Liver (tissue), 9 donors: ENCODE results near the gene ARMC2. TPM values are rescaled to one million over a fixed set of nuclear protein-coding genes. Genes with fewer than 3 reads are reported as not detected.

Experiments used
- DNase-seq: peaks from one replicate; pipeline ENCODE4 v3.0.0-alpha.2; 2017; ENCODE audit warnings: low spot score
- H3K27ac ChIP-seq, 2 donors: one replicate each; pipeline ENCODE4 v1.7.0; 2013; ENCODE audit warnings: inconsistent platforms in 2 of 2, low read length in 2 of 2, control low read depth in 1 of 2, low read depth in 1 of 2, mild to moderate bottlenecking in 1 of 2
- H3K27me3 ChIP-seq, 4 donors: one replicate each; pipeline versions ENCODE4 v1.6.1 to v1.7.0; 2013; ENCODE audit warnings: low read length in 3 of 4, inconsistent platforms in 1 of 4, mild to moderate bottlenecking in 1 of 4, moderate library complexity in 1 of 4; ENCODE audit not compliant: control insufficient read depth in 4 of 4, insufficient read depth in 4 of 4
- H3K36me3 ChIP-seq, 4 donors: one replicate each; pipeline versions ENCODE4 v1.6.1 to v1.7.0; 2013; ENCODE audit warnings: low read length in 3 of 4, mild to moderate bottlenecking in 3 of 4, low read depth in 1 of 4, moderate library complexity in 1 of 4; ENCODE audit not compliant: control insufficient read depth in 4 of 4, insufficient read depth in 3 of 4
- H3K4me1 ChIP-seq, 4 donors: one replicate each; pipeline versions ENCODE4 v1.6.1 to v1.7.0; 2013; ENCODE audit warnings: low read length in 3 of 4, mild to moderate bottlenecking in 3 of 4, moderate library complexity in 1 of 4; ENCODE audit not compliant: control insufficient read depth in 4 of 4, insufficient read depth in 4 of 4
- H3K4me3 ChIP-seq, 3 donors: one replicate each; pipeline versions ENCODE4 v1.6.1 to v1.7.0; 2013; ENCODE audit warnings: low read length in 3 of 3, control low read depth in 1 of 3, low read depth in 1 of 3, mild to moderate bottlenecking in 1 of 3
- H3K9ac ChIP-seq, 2 donors: one replicate each; pipeline ENCODE4 v1.7.0; 2013; ENCODE audit warnings: low read length in 2 of 2, mild to moderate bottlenecking in 2 of 2, moderate library complexity in 2 of 2, control low read depth in 1 of 2, low read depth in 1 of 2
- H3K9me3 ChIP-seq, 4 donors: one replicate each; pipeline versions ENCODE4 v1.6.1 to v1.7.0; 2013; ENCODE audit warnings: low read length in 3 of 4; ENCODE audit not compliant: control insufficient read depth in 4 of 4
- ATF3 ChIP-seq: IDR thresholded peaks from 2 replicates; pipeline ENCODE4 v1.6.1; 2016; ENCODE audit warnings: antibody characterized with exemption
- CTCF ChIP-seq: fragments of 150-350 bp; IDR thresholded peaks from 2 replicates; pipeline ENCODE4 v1.5.1; 2017; ENCODE audit warnings: improper control_type of control experiment, low read depth, low read length; ENCODE audit not compliant: missing input control
- EGR1 ChIP-seq, 2 donors: IDR thresholded peaks; 2 replicates each; pipeline ENCODE4 v1.6.1; 2016 to 2018; ENCODE audit warnings: antibody characterized with exemption in 2 of 2, low read depth in 2 of 2
- FOXA1 ChIP-seq: IDR thresholded peaks from 2 replicates; pipeline ENCODE4 v1.6.1; 2016; ENCODE audit warnings: antibody characterized with exemption
- FOXA2 ChIP-seq: IDR thresholded peaks from 2 replicates; pipeline ENCODE4 v1.6.1; 2016; ENCODE audit warnings: antibody characterized with exemption
- GABPA ChIP-seq, 2 donors: IDR thresholded peaks in 1 of 2; conservative IDR thresholded peaks in 1 of 2; 2 replicates each; pipeline ENCODE4 v1.6.1; 2016; ENCODE audit warnings: antibody characterized with exemption in 2 of 2, mild to moderate bottlenecking in 1 of 2, moderate library complexity in 1 of 2
- HNF4A ChIP-seq, 2 donors: conservative IDR thresholded peaks; 2 replicates each; pipeline ENCODE4 v1.6.1; 2016; ENCODE audit warnings: antibody characterized with exemption in 2 of 2, mild to moderate bottlenecking in 2 of 2
- HNF4G ChIP-seq: IDR thresholded peaks from 2 replicates; pipeline ENCODE4 v1.6.1; 2016; ENCODE audit warnings: antibody characterized with exemption
- JUND ChIP-seq, 2 donors: IDR thresholded peaks; 2 replicates each; pipeline ENCODE4 v1.6.1; 2016; ENCODE audit warnings: antibody characterized with exemption in 2 of 2
- MAX ChIP-seq: IDR thresholded peaks from 2 replicates; pipeline ENCODE4 v1.6.1; 2016; ENCODE audit warnings: antibody characterized with exemption
- NR2F2 ChIP-seq: IDR thresholded peaks from 2 replicates; pipeline ENCODE4 v1.6.1; 2016; ENCODE audit warnings: antibody characterized with exemption
- RAD21 ChIP-seq, 2 donors: IDR thresholded peaks; 2 replicates each; pipeline ENCODE4 v1.6.1; 2016; ENCODE audit warnings: antibody characterized with exemption in 2 of 2, mild to moderate bottlenecking in 2 of 2
- REST ChIP-seq: IDR thresholded peaks from 2 replicates; pipeline ENCODE4 v1.6.1; 2016; ENCODE audit warnings: antibody characterized with exemption, mild to moderate bottlenecking
- RXRA ChIP-seq, 2 donors: IDR thresholded peaks; 2 replicates each; pipeline ENCODE4 v1.6.1; 2017 to 2018; ENCODE audit warnings: antibody characterized with exemption in 2 of 2, mild to moderate bottlenecking in 1 of 2
- SP1 ChIP-seq: IDR thresholded peaks from 2 replicates; pipeline ENCODE4 v1.6.1; 2018; ENCODE audit warnings: antibody characterized with exemption, mild to moderate bottlenecking
- TAF1 ChIP-seq: conservative IDR thresholded peaks from 2 replicates; pipeline ENCODE4 v1.6.1; 2016; ENCODE audit warnings: antibody characterized with exemption, mild to moderate bottlenecking
- YY1 ChIP-seq: IDR thresholded peaks from 2 replicates; pipeline ENCODE4 v1.6.1; 2016; ENCODE audit warnings: antibody characterized with exemption, mild to moderate bottlenecking
- ZBTB33 ChIP-seq: IDR thresholded peaks from 2 replicates; pipeline ENCODE4 v1.6.1; 2016; ENCODE audit warnings: antibody characterized with exemption
- WGBS: extraction: QIAGEN DNeasy Blood & Tissue Kit; methylation state at CpG from one replicate; pipeline ENCODE4 v1.1.7; 2013; 5-methylcytosine and 5-hydroxymethylcytosine counted together
- polyA plus RNA-seq, 2 donors: library from polyadenylated mRNA; stranded (reverse) in 1 of 2; unstranded in 1 of 2; fragments of 200-250 nt in 1 of 2; fragments of >200 nt in 1 of 2; fragmentation: Nextera tagmentation in 1 of 2; extraction: Ambion mirVana in 1 of 2; gene quantifications; one replicate each; pipeline versions ENCODE4 v1.2.1 to v1.2.3, GENCODE V29; 2013 to 2015
- total RNA-seq, 2 donors: library from RNA; depleted of rRNA; stranded (reverse); fragments of >200 nt; gene quantifications; one replicate each; pipeline ENCODE4 v1.2.3, GENCODE V29; 2014
- donor health status: healthy.
- donor health status: healthy.
- donor health status: healthy.
- donor health status: healthy.
- donor health status: healthy.

Gene ARMC2
- total and polyA plus RNA-seq, 4 donors = 0.24 to 1.5 (median 0.73) TPM

GRCh38 chr6:108915258-108915657, 67.0 kb downstream of the ARMC2 start (continued):
- TF ChIP-seq JUND (IDR thresholded peaks at IDR 0.05) (no peak), HNF4G (no peak), ZBTB33 (no peak)

GRCh38 chr6:108916026-108916686, 67.9 kb downstream of the ARMC2 start:
- no peak for TF ChIP-seq HNF4A (conservative IDR thresholded peaks at IDR 0.05)
- no peak for TF ChIP-seq ZBTB33
- no peak for TF ChIP-seq CTCF
- TF ChIP-seq TAF1 = no peak
- TF ChIP-seq RXRA (IDR thresholded peaks at IDR 0.05) = no peak
- no peak for TF ChIP-seq FOXA2
- no peak for TF ChIP-seq HNF4G
- no peak for TF ChIP-seq EGR1 (IDR thresholded peaks at IDR 0.05; ENCODE audit: low read depth in 2 of 2)
- no peak for TF ChIP-seq YY1
- no peak for TF ChIP-seq NR2F2
- no peak for TF ChIP-seq MAX
- no peak for TF ChIP-seq SP1
- TF ChIP-seq ATF3 = no peak
- no peak for TF ChIP-seq RAD21 (IDR thresholded peaks at IDR 0.05)
- TF ChIP-seq REST = no peak
- TF ChIP-seq GABPA (IDR thresholded peaks at IDR 0.05 in 1 of 2, conservative IDR thresholded peaks at IDR 0.05 in 1 of 2) = no peak
- no peak for TF ChIP-seq FOXA1
- TF ChIP-seq JUND (IDR thresholded peaks at IDR 0.05) = no peak
- no peaks in the 10 kb centered on the region for H3K9me3 ChIP-seq
- no peak for DNase-seq

More at GRCh38 chr6:108916026-108916686, 67.9 kb downstream of the ARMC2 start:
- H3K27me3 ChIP-seq = no peaks in the 10 kb centered on the region
- no peak overlapping the region for H3K9ac ChIP-seq
- no peak overlapping the region for H3K4me3 ChIP-seq
- no peaks in the 10 kb centered on the region for H3K36me3 ChIP-seq
- H3K27ac ChIP-seq = no peak overlapping the region
- 85% methylated on average over 6 of the region's 6 CpGs for WGBS
- no peaks in the 10 kb centered on the region for H3K4me1 ChIP-seq
